HG03558 (cell line): ENCODE data around the gene EHBP1.
"Not testable (repeated sequence)": the region's sequence is repeated elsewhere in the genome, so short reads cannot be mapped to it uniquely, and the experiment has no call there.

Experiments
- ATAC-seq: cut with Tn5 transposase; IDR thresholded peaks from one replicate; pipeline ENCODE4 v1.9.1; 2021; ENCODE audit warnings: moderate number of reproducible peaks; ENCODE audit not compliant: unreplicated experiment; ENCODE audit errors: extremely low read depth

The EHBP1 gene

DNA sequence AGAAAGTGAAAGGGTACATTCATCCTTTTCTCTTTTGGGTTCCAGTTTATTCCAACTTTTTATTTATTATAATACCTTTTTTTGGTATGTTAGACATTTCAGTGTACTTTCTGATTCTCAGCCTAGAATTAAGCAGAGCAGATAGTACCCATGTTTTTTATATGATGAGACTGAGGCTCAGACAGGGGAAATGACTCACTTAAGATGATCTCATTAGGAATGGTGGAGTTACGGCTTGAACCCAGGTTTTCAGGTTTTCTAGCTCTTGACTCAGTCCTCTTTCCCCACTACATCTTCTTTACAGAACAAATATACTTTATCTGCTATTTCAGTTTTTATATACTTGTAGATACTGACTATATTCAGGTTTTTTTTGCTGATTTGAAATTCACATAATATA lies 293.4 kb downstream of the EHBP1 start:
- ATAC-seq = no peak

DNA sequence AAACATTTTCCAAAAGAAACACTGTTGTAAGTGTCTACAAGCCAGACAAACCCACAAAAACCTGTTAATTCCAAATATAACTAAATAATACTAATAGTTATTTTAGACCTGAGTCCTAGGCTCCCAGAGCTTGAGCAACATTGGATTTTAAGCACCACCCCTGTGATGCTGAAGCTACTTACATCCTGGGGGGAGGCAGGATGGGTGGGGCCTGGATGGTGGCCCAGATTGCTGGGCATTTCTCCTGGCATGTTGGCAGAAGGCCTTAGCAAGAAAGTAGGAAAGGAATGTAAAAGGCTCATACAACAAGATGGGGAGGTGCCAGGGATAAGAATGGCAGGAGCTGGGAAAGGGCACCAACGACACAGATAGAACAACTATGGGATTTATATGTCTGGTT lies 294.4 kb downstream of the EHBP1 start:
- no peak for ATAC-seq

DNA sequence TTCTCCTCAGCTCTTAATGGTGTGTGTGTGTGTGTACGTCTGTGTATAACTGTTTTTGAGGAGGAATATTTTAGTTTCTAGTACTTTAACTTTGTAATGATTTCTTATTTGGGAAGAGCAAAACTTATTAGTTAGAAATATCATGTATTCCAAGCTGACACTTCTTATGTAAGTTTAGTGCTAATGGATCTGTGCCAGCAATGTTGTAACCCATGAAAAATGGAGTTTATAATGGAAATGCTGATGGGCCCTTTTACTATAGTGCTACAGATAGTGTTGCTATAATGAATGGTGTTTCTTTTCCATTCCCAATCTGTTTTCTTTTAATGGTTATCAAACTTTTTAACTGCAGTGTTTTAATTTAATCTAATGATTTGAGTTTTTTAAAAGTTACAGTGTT lies 295.3 kb downstream of the EHBP1 start:
- no peak for ATAC-seq

GRCh38 chr2:63001576-63001975 lies 296.1 kb downstream of the EHBP1 start:
- no peak for ATAC-seq

GRCh38 chr2:63003351-63003750 lies 297.8 kb downstream of the EHBP1 start:
- no peak for ATAC-seq

DNA sequence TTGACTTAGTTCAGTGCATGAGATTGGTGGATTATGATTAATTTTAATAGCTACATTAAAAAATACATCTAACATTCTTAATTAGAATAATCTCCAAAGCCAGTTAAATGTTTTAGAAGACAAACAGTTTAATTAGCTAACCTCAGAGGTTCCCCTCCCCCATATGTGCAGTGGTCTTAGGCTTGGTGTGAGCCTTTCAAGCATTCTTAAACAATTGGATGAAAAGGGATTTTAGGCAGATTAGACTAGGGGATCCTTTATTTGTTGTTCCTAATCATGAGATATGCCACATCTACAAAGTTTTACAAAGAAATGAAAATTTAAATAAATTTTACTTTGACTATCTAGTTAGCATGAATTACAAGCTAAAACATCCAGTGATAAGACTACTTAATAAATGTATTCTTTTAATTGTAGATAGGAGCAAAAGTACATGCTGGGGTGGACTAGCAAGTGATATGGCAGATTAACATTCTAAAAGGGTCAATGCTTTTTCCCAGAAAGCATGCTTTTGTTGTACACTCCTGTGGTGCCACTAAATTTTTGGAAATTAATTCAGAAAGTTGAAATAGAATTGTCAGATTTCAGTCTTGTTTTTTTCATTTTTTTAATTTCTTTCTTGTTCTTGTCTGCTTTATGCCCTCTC lies 302.4 kb downstream of the EHBP1 start:
- no peak for ATAC-seq

GRCh38 chr2:63008838-63009237 lies 303.3 kb downstream of the EHBP1 start:
- no peak for ATAC-seq

GRCh38 chr2:63009490-63009889 lies 304.0 kb downstream of the EHBP1 start:
- no peak for ATAC-seq

DNA sequence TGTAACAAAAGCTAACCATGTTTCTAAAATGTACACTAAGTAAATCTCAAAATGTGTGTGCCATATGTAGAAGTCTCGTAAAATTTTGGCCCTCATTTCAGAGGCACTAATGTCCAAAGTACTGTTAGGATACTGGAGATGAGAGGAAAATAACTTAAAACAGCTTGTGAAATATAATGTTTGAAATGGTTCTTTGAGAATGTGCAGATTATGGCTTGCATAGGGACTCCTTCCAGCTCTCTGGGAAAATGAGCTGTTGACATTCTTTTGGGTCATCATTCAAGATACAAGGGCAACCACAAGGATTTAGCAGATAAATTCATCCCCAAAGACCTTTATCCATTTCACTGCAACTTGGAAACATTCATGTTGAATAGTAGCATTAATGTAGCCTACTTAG lies 307.0 kb downstream of the EHBP1 start:
- ATAC-seq = no peak

DNA sequence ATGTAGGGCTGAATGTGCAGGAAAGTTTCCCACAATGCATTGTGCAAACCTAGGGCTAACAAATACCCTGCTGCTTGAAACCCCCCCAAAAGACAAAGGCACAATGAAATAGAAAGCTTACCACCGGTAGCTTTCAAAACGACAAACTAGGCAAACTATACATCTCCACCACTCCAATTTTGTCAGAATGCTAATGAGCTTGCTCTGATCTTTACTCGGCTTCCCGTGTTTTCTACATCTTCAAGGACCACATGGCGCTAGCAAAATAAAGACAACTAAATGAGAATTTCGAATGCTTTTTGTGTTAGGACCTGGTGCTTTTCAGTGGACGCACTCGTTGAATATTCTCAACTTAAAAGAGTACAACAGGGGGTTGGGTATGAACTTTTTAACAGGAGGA lies 307.9 kb downstream of the EHBP1 start:
- no peak for ATAC-seq

DNA sequence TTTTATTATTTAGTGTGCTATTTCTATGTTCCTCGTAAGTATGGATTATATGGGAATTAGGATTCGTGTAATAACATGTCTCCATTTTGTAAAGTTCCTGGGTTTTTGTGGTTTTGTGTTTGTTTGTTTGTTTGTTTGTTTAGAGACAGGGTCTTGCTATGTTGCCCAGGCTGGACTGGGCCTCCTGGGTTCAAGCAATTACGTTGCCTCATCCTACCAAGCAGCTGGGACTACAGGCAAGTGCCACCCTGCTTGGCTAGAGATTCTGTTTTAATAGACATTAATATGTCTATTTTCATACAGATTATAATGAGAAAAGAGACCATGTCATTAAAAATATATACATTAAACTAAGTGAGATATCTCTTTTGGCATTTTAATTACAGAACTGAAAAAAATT lies 309.9 kb downstream of the EHBP1 start:
- no peak for ATAC-seq

DNA sequence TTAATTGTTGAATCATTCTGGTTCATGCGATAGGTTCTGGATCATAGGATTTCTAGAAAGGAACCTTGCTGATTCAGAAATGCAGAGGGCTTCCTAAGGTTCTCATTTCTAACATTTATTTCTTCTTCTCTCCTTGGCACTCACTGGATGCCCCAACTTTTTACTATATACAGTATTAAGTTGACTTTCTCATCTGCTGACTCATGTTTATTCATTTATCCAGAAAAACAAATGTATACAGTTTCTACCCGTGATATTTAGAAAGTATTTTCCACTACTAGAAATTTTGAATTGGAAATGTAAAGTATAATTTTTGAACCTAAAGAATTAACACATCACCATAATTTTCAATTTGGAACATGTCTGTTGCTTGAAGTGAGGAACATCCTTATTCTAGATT lies 312.9 kb downstream of the EHBP1 start:
- ATAC-seq = no peak

- not testable (repeated sequence) for ATAC-seq
These were observed 314.2 kb downstream of the EHBP1 start for GRCh38 chr2:63019686-63020085.

DNA sequence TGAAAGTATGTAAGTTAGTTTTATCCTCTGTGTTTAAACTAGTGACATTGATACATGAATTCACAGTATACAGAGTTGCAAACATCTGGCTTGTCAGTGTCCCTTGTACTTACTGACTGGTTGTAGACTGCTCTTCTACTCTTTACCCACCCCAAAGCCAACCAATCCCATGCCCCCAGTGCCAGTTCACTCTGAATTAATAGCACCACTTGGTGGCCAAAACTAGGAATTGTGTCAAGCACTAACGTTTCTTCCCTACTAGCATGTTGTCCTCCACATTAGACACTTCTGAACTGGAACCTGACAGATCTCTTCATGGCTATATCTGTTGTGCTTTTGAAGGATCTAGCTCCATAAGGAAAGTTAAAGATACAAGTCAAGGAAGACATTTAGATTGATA lies 317.9 kb downstream of the EHBP1 start:
- no peak for ATAC-seq

- no peak for ATAC-seq
These were observed 321.7 kb downstream of the EHBP1 start for GRCh38 chr2:63027220-63027619.

DNA sequence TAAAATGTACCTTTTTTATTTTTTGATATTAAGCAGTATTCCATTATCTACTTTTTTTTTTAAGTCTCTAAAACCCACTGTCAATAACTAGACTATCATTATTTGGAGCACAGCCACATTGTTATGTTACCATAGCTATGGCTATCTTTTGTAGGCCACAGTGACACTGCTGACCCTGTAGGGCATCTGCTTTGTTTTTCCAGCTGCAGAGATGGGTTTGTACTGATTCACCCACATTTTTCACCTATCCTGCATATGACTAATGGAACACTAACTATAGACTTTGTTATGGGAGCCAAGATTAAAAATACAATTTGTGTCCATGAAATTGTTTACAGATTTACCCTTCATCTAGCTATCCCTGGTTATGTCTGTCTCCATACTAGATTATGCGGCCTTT lies 323.5 kb downstream of the EHBP1 start:
- ATAC-seq = no peak

DNA sequence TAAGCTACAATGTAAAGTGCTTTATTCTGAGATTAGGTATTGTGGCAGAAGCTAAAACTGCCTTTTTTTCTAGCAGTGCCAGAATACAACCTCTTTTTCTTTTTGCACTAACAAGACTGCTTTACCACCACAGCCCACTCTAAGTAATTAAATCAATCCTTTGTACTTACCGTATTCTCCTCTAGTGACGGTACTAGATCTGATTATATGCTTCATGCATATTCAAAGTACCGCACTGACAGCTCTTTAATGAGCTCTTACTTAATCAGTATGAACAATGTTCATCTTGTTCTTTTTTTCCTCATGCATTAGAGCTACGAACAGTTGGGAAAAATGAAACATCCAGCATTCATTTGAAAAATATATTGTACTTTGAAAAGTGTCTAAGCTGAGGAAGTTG lies 329.0 kb downstream of the EHBP1 start:
- no peak for ATAC-seq

DNA sequence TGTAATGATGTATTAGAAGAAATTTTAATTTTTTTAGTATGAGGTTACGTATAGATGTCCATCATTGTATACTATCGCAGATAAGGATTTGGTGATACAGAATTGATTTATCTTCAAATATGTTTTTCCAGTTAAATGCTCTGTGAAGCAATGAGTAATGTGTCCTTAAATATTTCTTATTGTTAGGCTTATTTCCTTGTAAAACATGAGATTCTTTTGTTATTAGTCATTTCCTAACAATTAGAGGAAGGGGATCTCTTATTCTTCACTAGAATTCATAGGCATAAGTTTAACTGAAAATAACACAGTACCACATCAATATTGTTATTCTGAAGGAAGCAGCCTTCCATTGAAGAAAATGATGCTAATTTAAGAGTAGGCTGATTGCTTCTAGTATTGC lies 329.7 kb downstream of the EHBP1 start:
- ATAC-seq = no peak

GRCh38 chr2:63035660-63036059 lies 330.1 kb downstream of the EHBP1 start:
- ATAC-seq = no peak

DNA sequence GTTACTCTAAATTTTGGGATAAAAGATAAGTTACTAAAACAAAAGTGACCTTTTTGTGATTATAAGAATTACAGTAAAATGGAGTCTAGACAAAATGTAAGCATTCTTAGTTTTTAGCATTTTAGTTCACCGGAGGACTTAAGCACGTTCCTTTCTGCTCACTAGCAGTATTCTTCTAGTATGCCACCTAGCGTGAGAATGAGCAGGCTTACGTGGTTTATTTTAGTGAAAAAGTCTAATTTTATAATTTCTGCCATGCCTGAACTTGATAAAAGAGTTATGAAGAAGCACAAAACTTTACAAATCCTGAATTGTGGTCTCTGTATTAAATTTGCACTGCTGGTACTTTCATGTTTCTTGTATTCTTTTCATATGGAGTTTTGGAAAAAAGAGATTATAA lies 332.5 kb downstream of the EHBP1 start:
- no peak for ATAC-seq

- ATAC-seq = no peak
These were observed 335.1 kb downstream of the EHBP1 start for GRCh38 chr2:63040586-63040985.

GRCh38 chr2:63041592-63041991 lies 336.1 kb downstream of the EHBP1 start:
- ATAC-seq = no peak
